ENCODE measurements around the gene R3HDM1.

DNA sequence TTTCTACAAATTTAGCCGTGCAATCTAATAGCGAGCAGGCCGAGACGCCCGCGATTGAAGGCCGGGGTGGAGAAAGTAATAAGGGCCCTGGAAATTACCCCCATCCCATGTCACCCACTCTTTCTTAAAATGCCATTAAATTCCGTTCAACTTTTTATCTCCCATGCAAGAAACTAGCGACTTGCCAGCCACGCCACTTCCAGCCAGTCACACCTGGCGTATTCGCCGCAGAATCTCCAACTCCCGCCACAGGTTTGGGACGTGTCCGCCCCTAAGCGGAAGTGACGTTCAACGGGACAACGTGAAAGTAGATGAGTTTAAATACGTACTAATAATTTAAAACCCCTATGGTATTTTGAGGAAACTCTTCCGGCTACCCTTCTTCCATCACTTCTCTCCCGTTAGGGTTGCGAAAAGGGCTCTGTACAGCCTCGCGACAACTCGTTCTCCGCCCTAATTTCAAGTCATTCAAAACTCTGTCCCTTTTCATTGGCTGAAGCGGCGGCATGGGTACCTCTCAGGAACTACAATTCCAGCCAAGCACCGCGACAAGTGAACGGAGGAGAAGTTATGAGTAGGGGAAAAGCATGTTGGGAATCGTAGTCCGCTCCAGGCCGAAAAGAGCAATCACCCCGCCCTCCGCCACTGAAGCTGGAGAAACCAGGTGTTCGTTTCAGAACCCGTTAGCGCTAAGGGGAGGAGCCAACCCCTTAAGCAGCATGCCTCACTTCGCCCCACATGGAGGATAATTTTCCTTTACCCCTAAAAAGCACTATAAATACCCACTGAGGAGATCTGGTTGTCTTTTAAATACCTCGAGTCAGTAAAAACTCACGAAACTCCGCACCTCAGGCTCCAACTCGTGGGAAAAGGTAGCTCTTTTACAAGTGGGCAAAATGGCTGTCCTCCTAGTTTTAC lies 712 bp upstream of the R3HDM1 start, which contains the start of gene ZRANB3:
- TF ChIP-seq, protein P1, sequence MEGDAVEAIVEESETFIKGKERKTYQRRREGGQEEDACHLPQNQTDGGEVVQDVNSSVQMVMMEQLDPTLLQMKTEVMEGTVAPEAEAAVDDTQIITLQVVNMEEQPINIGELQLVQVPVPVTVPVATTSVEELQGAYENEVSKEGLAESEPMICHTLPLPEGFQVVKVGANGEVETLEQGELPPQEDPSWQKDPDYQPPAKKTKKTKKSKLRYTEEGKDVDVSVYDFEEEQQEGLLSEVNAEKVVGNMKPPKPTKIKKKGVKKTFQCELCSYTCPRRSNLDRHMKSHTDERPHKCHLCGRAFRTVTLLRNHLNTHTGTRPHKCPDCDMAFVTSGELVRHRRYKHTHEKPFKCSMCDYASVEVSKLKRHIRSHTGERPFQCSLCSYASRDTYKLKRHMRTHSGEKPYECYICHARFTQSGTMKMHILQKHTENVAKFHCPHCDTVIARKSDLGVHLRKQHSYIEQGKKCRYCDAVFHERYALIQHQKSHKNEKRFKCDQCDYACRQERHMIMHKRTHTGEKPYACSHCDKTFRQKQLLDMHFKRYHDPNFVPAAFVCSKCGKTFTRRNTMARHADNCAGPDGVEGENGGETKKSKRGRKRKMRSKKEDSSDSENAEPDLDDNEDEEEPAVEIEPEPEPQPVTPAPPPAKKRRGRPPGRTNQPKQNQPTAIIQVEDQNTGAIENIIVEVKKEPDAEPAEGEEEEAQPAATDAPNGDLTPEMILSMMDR (IDR thresholded peaks at IDR 0.05) = peak in 1 of 6 experiments; percentile 7
- peak in 1 of 2 donors; percentile 24 for TF ChIP-seq POLR2A (IDR thresholded peaks at IDR 0.05)
